Neural cell (in vitro differentiated cells): ENCODE data around the gene PRADC1. TPM values are rescaled to one million over a fixed set of nuclear protein-coding genes. Genes with fewer than 3 reads are reported as not detected.

Source experiments
- H2AFZ ChIP-seq: fragments of 200-600, 300-800 bp; sonication (generic), shearing (Covaris generic); 2 replicates; pipeline ENCODE4 v1.6.0; 2014; ENCODE audit warnings: low read depth, mild to moderate bottlenecking, antibody characterized with exemption, low read length, moderate library complexity
- H3F3A ChIP-seq: fragments of 200-600 bp; shearing (Covaris generic); 2 replicates; pipeline ENCODE4 v1.6.1; 2016; ENCODE audit warnings: mild to moderate bottlenecking, moderate library complexity, mixed read lengths, antibody characterized with exemption, low read length; ENCODE audit not compliant: insufficient read depth, poor library complexity, severe bottlenecking
- H3K27ac ChIP-seq: fragments of 200-600, 300-800 bp; sonication (generic), shearing (Covaris generic); 2 replicates; pipeline ENCODE4 v1.5.1; 2014; ENCODE audit warnings: mild to moderate bottlenecking, low read length, moderate library complexity
- H3K27me3 ChIP-seq: fragments of 300-800, 200-600 bp; sonication (generic), shearing (Covaris generic); 2 replicates; pipeline ENCODE4 v1.6.0; 2014; ENCODE audit warnings: mild to moderate bottlenecking, low read depth, low read length, moderate library complexity; ENCODE audit not compliant: insufficient read depth
- H3K36me3 ChIP-seq: fragments of 300-800, 200-600 bp; sonication (generic), shearing (Covaris generic); 2 replicates; pipeline ENCODE4 v1.5.1; 2014; ENCODE audit warnings: mild to moderate bottlenecking, antibody characterized with exemption, low read length, moderate library complexity; ENCODE audit not compliant: insufficient read depth
- H3K4me2 ChIP-seq: fragments of 300-800, 200-600 bp; sonication (generic), shearing (Covaris generic); 2 replicates; pipeline ENCODE4 v1.6.0; 2014; ENCODE audit warnings: mild to moderate bottlenecking, low read length
- H3K4me3 ChIP-seq: fragments of 300-800, 200-600 bp; sonication (generic), shearing (Covaris generic); 2 replicates; pipeline ENCODE4 v1.5.1; 2014; ENCODE audit warnings: mild to moderate bottlenecking, low read length, moderate library complexity
- H3K79me2 ChIP-seq: fragments of 200-600 bp; shearing (Covaris generic); replicated peaks from 2 replicates; pipeline ENCODE4 v1.6.0; 2014; ENCODE audit warnings: mild to moderate bottlenecking, low read length, moderate library complexity; ENCODE audit not compliant: insufficient read depth
- H3K9ac ChIP-seq: fragments of 300-800, 200-600 bp; sonication (generic), shearing (Covaris generic); 2 replicates; pipeline ENCODE4 v1.6.1; 2016; ENCODE audit warnings: mild to moderate bottlenecking, low read length, mixed read lengths
- H3K9me2 ChIP-seq: fragments of 200-600 bp; shearing (Covaris generic); 2 replicates; pipeline ENCODE4 v1.6.1; 2016; ENCODE audit warnings: mild to moderate bottlenecking, low read length, mixed read lengths; ENCODE audit not compliant: insufficient read depth
- H3K9me3 ChIP-seq: fragments of 200-600, 300-800 bp; sonication (generic), shearing (Covaris generic); 2 replicates; pipeline ENCODE4 v1.6.1; 2016; ENCODE audit warnings: mild to moderate bottlenecking, mixed run types, low read length, moderate library complexity, mixed read lengths
- H4K20me1 ChIP-seq: fragments of 200-600 bp; shearing (Covaris generic); 2 replicates; pipeline ENCODE4 v1.6.1; 2016; ENCODE audit warnings: mild to moderate bottlenecking, mixed run types; ENCODE audit not compliant: insufficient read depth
- EP300 ChIP-seq: fragments of 450-650 bp; conservative IDR thresholded peaks from 2 replicates; pipeline ENCODE4 v1.6.1; 2014; ENCODE audit warnings: antibody characterized with exemption, mild to moderate bottlenecking, moderate library complexity; ENCODE audit not compliant: poor library complexity, severe bottlenecking
- EZH2 ChIP-seq: fragments of 200-600, 300-800 bp; shearing (Covaris generic), sonication (generic); IDR thresholded peaks from 2 replicates; pipeline ENCODE4 v1.6.1; 2014; ENCODE audit warnings: antibody characterized with exemption, low read length, borderline replicate concordance, mild to moderate bottlenecking; ENCODE audit not compliant: insufficient read depth, poor library complexity, severe bottlenecking
- MXI1 ChIP-seq: fragments of 450-650 bp; conservative IDR thresholded peaks from 2 replicates; pipeline ENCODE4 v1.6.1; 2014; ENCODE audit warnings: antibody characterized with exemption, mild to moderate bottlenecking; ENCODE audit not compliant: poor library complexity, severe bottlenecking
- POLR2AphosphoS5 ChIP-seq: IDR thresholded peaks from 2 replicates; pipeline ENCODE4 v1.6.1; 2012
- RAD21 ChIP-seq: fragments of 450-650 bp; conservative IDR thresholded peaks from 2 replicates; pipeline ENCODE4 v1.6.1; 2014; ENCODE audit warnings: antibody characterized with exemption, mild to moderate bottlenecking, moderate library complexity
- SMC3 ChIP-seq: fragments of 450-650 bp; conservative IDR thresholded peaks from 2 replicates; pipeline ENCODE4 v1.6.1; 2014; ENCODE audit warnings: antibody characterized with exemption, mild to moderate bottlenecking, moderate library complexity; ENCODE audit not compliant: poor library complexity
- TAF1 ChIP-seq: IDR thresholded peaks from 2 replicates; pipeline ENCODE4 v1.6.1; 2012; ENCODE audit warnings: low read depth
- polyA plus RNA-seq: library from polyadenylated mRNA; depleted of rRNA; stranded (reverse); fragments of >200 nt; gene quantifications from 2 replicates; pipeline ENCODE4 v1.2.3, GENCODE V29; 2014
- TF ChIP-seq, protein P1 (sequence below): fragments of 450-650 bp; IDR thresholded peaks from 2 replicates; pipeline ENCODE4 v1.5.1; 2014; ENCODE audit warnings: antibody characterized with exemption, mild to moderate bottlenecking, moderate library complexity; ENCODE audit not compliant: poor library complexity, severe bottlenecking
- TF ChIP-seq, protein P2 (sequence below): IDR thresholded peaks from 2 replicates; pipeline ENCODE4 v1.6.1; 2012; ENCODE audit warnings: borderline replicate concordance

The PRADC1 gene
- polyA plus RNA-seq, 1 donor from 2014 or later = 36.5 TPM

DNA sequence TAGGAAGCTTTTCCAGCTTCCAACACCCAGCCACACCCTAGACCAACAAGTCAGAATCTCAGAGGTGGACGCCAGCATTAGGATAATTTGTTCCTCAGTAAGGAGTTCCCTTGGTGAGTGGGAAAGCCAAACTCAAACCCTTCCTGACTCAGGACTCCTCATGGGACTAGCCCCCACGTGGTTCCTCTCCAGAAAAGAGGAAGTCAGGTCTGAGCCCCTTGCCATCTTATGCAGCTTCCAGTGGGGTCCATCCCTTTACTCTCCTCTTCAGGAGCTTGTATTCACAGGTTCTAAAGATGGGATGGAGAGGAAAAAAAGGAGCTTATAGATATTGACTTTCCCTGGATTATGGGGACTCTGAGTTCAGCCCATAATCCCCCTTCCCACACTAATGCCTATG, 45.5 kb downstream of the PRADC1 start:
- no peak overlapping the region for H3K27ac ChIP-seq
- no peaks in the 10 kb centered on the region for H3K9me3 ChIP-seq
- no peaks in the 10 kb centered on the region for H3K36me3 ChIP-seq
- H3K4me2 ChIP-seq = no peak overlapping the region
- no peaks in the 10 kb centered on the region for H3F3A ChIP-seq
- no peak for TF ChIP-seq POLR2AphosphoS5
- no peak for TF ChIP-seq RAD21
- TF ChIP-seq TAF1 = no peak
- no peak for TF ChIP-seq EP300
- no peak for TF ChIP-seq EZH2
- TF ChIP-seq SMC3 = no peak
- H3K27me3 ChIP-seq = peaks cover 3% of the 10 kb centered on the region
- no peaks in the 10 kb centered on the region for H3K9me2 ChIP-seq
- H3K4me3 ChIP-seq = no peak overlapping the region
- no peak overlapping the region for H2AFZ ChIP-seq
- no peak overlapping the region for H3K9ac ChIP-seq
- no peaks in the 10 kb centered on the region for H3K79me2 ChIP-seq
- no peaks in the 10 kb centered on the region for H4K20me1 ChIP-seq

DNA sequence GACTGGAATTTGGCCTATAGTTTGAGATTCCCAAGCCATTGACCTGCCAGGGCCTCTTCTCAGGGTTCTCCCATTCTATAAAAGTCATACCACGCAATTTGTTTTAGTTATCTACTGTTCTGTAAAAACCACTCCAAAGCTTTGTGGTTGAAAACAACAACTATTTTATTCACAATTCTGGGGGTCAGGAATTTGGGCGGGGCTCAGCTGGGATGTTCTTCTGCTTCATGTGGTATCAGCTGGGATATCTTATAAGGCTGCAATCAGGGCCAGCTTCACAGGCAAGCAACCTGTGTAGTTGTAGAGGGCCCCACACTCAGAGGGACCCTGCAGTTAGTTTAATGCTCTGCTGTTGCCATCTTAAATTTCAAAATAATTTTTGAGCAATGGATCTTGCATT, 47.1 kb downstream of the PRADC1 start:
- TF ChIP-seq EP300 (no peak), POLR2AphosphoS5 (no peak), TAF1 (no peak), MXI1 (no peak), RAD21 (no peak), SMC3 (no peak), EZH2 (no peak)
- TF ChIP-seq, protein P1, sequence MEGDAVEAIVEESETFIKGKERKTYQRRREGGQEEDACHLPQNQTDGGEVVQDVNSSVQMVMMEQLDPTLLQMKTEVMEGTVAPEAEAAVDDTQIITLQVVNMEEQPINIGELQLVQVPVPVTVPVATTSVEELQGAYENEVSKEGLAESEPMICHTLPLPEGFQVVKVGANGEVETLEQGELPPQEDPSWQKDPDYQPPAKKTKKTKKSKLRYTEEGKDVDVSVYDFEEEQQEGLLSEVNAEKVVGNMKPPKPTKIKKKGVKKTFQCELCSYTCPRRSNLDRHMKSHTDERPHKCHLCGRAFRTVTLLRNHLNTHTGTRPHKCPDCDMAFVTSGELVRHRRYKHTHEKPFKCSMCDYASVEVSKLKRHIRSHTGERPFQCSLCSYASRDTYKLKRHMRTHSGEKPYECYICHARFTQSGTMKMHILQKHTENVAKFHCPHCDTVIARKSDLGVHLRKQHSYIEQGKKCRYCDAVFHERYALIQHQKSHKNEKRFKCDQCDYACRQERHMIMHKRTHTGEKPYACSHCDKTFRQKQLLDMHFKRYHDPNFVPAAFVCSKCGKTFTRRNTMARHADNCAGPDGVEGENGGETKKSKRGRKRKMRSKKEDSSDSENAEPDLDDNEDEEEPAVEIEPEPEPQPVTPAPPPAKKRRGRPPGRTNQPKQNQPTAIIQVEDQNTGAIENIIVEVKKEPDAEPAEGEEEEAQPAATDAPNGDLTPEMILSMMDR = no peak
- TF ChIP-seq, protein P2, sequence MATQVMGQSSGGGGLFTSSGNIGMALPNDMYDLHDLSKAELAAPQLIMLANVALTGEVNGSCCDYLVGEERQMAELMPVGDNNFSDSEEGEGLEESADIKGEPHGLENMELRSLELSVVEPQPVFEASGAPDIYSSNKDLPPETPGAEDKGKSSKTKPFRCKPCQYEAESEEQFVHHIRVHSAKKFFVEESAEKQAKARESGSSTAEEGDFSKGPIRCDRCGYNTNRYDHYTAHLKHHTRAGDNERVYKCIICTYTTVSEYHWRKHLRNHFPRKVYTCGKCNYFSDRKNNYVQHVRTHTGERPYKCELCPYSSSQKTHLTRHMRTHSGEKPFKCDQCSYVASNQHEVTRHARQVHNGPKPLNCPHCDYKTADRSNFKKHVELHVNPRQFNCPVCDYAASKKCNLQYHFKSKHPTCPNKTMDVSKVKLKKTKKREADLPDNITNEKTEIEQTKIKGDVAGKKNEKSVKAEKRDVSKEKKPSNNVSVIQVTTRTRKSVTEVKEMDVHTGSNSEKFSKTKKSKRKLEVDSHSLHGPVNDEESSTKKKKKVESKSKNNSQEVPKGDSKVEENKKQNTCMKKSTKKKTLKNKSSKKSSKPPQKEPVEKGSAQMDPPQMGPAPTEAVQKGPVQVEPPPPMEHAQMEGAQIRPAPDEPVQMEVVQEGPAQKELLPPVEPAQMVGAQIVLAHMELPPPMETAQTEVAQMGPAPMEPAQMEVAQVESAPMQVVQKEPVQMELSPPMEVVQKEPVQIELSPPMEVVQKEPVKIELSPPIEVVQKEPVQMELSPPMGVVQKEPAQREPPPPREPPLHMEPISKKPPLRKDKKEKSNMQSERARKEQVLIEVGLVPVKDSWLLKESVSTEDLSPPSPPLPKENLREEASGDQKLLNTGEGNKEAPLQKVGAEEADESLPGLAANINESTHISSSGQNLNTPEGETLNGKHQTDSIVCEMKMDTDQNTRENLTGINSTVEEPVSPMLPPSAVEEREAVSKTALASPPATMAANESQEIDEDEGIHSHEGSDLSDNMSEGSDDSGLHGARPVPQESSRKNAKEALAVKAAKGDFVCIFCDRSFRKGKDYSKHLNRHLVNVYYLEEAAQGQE = no peak
- Histone ChIP-seq H3K9ac (no peak overlapping the region), H2AFZ (no peak overlapping the region), H3K27me3 (peaks cover 3% of the 10 kb centered on the region), H3F3A (no peaks in the 10 kb centered on the region), H3K27ac (no peak overlapping the region), H3K9me2 (no peaks in the 10 kb centered on the region), H4K20me1 (no peaks in the 10 kb centered on the region), H3K79me2 (no peaks in the 10 kb centered on the region), H3K36me3 (no peaks in the 10 kb centered on the region), H3K4me2 (no peak overlapping the region), H3K4me3 (no peak overlapping the region), H3K9me3 (no peaks in the 10 kb centered on the region)

Other genes starting within 250 kb of the PRADC1 start
- 5.8 and 6.7 TPM in 2 replicates for gene SFXN5, start 161.5 kb downstream of the PRADC1 start, polyA plus RNA-seq
- 2.6 and 3.3 TPM in 2 replicates for gene RAB11FIP5, start 120.3 kb downstream of the PRADC1 start, polyA plus RNA-seq
- gene NOTO, start 30.7 kb downstream of the PRADC1 start, polyA plus RNA-seq = not detected in 2 replicates
- 15.5 and 21.3 TPM in 2 replicates for gene SMYD5, start 19.0 kb downstream of the PRADC1 start, polyA plus RNA-seq
- gene CCT7, start 1.1 kb upstream of the PRADC1 start, polyA plus RNA-seq = 309 and 310 TPM in 2 replicates
- gene FBXO41, start 51.2 kb upstream of the PRADC1 start, polyA plus RNA-seq = 6.0 and 6.7 TPM in 2 replicates
- gene EGR4, start 60.3 kb upstream of the PRADC1 start, polyA plus RNA-seq = 0.90 TPM in 1 of 2 replicates, not detected in the other
- gene ALMS1, start 152.6 kb upstream of the PRADC1 start, polyA plus RNA-seq = 12.2 and 20.5 TPM in 2 replicates